Measurements from ENCODE around the gene EIF1. TPM values are rescaled to one million over a fixed set of nuclear protein-coding genes. Genes with fewer than 3 reads are reported as not detected.

Gene EIF1
- total RNA-seq, 1 experiment from 2014 or later: 481 TPM

GRCh38 chr17:41656249-41657023 lies 32.2 kb upstream of the EIF1 start:
- H3K4me1 Mint-ChIP-seq: peaks cover 11% of the 10 kb centered on the region
- ChIA-PET POLR2A (no interaction called here), CTCF (interaction anchor here (0.9 to 4.4 kb wide), 6 partner anchors 9 to 108 kb away, joined by 3 to 46 read pairs (median 4); no protein-coding TSS in a partner anchor)
- TF ChIP-seq SMAD3 (CRISPR knock-in tag; IDR thresholded peaks at IDR 0.05; ENCODE audit: borderline replicate concordance) (no peak), SP1 (CRISPR knock-in tag; conservative IDR thresholded peaks at IDR 0.05) (no peak), USF1 (CRISPR knock-in tag; IDR thresholded peaks at IDR 0.05) (no peak), PREB (CRISPR knock-in tag; IDR thresholded peaks at IDR 0.05; ENCODE audit: borderline replicate concordance) (no peak), IRF2 (CRISPR knock-in tag; IDR thresholded peaks at IDR 0.05; ENCODE audit: borderline replicate concordance, low read depth) (no peak), CTCF (IDR thresholded peaks at IDR 0.05) (no peak), NR2C2 (CRISPR knock-in tag; IDR thresholded peaks at IDR 0.05) (no peak), JUN (CRISPR knock-in tag; IDR thresholded peaks at IDR 0.05) (no peak), CREB1 (CRISPR knock-in tag; IDR thresholded peaks at IDR 0.05) (no peak), GABPB1 (CRISPR knock-in tag; IDR thresholded peaks at IDR 0.05) (no peak), TP53 (CRISPR knock-in tag; IDR thresholded peaks at IDR 0.05) (no peak), MLX (CRISPR knock-in tag; IDR thresholded peaks at IDR 0.05) (no peak), PRRX2 (CRISPR knock-in tag; IDR thresholded peaks at IDR 0.05) (no peak), ZNF416 (CRISPR knock-in tag; IDR thresholded peaks at IDR 0.05) (no peak), OVOL2 (CRISPR knock-in tag; IDR thresholded peaks at IDR 0.05; ENCODE audit: borderline replicate concordance) (no peak), ZBTB21 (CRISPR knock-in tag; IDR thresholded peaks at IDR 0.05; ENCODE audit: borderline replicate concordance) (no peak)
- TF ChIP-seq, protein P1, sequence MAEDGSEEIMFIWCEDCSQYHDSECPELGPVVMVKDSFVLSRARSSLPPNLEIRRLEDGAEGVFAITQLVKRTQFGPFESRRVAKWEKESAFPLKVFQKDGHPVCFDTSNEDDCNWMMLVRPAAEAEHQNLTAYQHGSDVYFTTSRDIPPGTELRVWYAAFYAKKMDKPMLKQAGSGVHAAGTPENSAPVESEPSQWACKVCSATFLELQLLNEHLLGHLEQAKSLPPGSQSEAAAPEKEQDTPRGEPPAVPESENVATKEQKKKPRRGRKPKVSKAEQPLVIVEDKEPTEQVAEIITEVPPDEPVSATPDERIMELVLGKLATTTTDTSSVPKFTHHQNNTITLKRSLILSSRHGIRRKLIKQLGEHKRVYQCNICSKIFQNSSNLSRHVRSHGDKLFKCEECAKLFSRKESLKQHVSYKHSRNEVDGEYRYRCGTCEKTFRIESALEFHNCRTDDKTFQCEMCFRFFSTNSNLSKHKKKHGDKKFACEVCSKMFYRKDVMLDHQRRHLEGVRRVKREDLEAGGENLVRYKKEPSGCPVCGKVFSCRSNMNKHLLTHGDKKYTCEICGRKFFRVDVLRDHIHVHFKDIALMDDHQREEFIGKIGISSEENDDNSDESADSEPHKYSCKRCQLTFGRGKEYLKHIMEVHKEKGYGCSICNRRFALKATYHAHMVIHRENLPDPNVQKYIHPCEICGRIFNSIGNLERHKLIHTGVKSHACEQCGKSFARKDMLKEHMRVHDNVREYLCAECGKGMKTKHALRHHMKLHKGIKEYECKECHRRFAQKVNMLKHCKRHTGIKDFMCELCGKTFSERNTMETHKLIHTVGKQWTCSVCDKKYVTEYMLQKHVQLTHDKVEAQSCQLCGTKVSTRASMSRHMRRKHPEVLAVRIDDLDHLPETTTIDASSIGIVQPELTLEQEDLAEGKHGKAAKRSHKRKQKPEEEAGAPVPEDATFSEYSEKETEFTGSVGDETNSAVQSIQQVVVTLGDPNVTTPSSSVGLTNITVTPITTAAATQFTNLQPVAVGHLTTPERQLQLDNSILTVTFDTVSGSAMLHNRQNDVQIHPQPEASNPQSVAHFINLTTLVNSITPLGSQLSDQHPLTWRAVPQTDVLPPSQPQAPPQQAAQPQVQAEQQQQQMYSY (CRISPR knock-in tag; IDR thresholded peaks at IDR 0.05): no peak
- TF ChIP-seq, protein P2, sequence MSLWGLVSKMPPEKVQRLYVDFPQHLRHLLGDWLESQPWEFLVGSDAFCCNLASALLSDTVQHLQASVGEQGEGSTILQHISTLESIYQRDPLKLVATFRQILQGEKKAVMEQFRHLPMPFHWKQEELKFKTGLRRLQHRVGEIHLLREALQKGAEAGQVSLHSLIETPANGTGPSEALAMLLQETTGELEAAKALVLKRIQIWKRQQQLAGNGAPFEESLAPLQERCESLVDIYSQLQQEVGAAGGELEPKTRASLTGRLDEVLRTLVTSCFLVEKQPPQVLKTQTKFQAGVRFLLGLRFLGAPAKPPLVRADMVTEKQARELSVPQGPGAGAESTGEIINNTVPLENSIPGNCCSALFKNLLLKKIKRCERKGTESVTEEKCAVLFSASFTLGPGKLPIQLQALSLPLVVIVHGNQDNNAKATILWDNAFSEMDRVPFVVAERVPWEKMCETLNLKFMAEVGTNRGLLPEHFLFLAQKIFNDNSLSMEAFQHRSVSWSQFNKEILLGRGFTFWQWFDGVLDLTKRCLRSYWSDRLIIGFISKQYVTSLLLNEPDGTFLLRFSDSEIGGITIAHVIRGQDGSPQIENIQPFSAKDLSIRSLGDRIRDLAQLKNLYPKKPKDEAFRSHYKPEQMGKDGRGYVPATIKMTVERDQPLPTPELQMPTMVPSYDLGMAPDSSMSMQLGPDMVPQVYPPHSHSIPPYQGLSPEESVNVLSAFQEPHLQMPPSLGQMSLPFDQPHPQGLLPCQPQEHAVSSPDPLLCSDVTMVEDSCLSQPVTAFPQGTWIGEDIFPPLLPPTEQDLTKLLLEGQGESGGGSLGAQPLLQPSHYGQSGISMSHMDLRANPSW (CRISPR knock-in tag; conservative IDR thresholded peaks at IDR 0.05; ENCODE audit: low read depth): no peak
- TF ChIP-seq, protein P3, sequence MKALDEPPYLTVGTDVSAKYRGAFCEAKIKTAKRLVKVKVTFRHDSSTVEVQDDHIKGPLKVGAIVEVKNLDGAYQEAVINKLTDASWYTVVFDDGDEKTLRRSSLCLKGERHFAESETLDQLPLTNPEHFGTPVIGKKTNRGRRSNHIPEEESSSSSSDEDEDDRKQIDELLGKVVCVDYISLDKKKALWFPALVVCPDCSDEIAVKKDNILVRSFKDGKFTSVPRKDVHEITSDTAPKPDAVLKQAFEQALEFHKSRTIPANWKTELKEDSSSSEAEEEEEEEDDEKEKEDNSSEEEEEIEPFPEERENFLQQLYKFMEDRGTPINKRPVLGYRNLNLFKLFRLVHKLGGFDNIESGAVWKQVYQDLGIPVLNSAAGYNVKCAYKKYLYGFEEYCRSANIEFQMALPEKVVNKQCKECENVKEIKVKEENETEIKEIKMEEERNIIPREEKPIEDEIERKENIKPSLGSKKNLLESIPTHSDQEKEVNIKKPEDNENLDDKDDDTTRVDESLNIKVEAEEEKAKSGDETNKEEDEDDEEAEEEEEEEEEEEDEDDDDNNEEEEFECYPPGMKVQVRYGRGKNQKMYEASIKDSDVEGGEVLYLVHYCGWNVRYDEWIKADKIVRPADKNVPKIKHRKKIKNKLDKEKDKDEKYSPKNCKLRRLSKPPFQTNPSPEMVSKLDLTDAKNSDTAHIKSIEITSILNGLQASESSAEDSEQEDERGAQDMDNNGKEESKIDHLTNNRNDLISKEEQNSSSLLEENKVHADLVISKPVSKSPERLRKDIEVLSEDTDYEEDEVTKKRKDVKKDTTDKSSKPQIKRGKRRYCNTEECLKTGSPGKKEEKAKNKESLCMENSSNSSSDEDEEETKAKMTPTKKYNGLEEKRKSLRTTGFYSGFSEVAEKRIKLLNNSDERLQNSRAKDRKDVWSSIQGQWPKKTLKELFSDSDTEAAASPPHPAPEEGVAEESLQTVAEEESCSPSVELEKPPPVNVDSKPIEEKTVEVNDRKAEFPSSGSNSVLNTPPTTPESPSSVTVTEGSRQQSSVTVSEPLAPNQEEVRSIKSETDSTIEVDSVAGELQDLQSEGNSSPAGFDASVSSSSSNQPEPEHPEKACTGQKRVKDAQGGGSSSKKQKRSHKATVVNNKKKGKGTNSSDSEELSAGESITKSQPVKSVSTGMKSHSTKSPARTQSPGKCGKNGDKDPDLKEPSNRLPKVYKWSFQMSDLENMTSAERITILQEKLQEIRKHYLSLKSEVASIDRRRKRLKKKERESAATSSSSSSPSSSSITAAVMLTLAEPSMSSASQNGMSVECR (CRISPR knock-in tag; IDR thresholded peaks at IDR 0.05; ENCODE audit: borderline replicate concordance): no peak
- TF ChIP-seq, protein P4, sequence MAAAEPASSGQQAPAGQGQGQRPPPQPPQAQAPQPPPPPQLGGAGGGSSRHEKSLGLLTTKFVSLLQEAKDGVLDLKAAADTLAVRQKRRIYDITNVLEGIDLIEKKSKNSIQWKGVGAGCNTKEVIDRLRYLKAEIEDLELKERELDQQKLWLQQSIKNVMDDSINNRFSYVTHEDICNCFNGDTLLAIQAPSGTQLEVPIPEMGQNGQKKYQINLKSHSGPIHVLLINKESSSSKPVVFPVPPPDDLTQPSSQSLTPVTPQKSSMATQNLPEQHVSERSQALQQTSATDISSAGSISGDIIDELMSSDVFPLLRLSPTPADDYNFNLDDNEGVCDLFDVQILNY (CRISPR knock-in tag; IDR thresholded peaks at IDR 0.05): no peak
- no peaks in the 10 kb centered on the region for H3K36me3 Mint-ChIP-seq
- ATAC-seq (no peak), DNase-seq (ENCODE audit: low spot score) (no peak)
- H3K4me3 Mint-ChIP-seq: no peak overlapping the region
- H3K9me3 Mint-ChIP-seq: no peaks in the 10 kb centered on the region
- no peak overlapping the region for H3K27ac Mint-ChIP-seq
- H3K27me3 Mint-ChIP-seq (ENCODE audit: low read depth): no peaks in the 10 kb centered on the region

Data from WTC11 (cell line).